Right ventricle myocardium inferior (tissue), 1 donor: ENCODE measurements around the gene NAA80. TPM values are rescaled to one million over a fixed set of nuclear protein-coding genes. Genes with fewer than 3 reads are reported as not detected.

Experiments used
- ATAC-seq: fragments of 200-7000 bp; cut with Tn5 transposase; one replicate; pipeline ENCODE4 v1.9.1; 2020; ENCODE audit warnings: mild to moderate bottlenecking, moderate library complexity
- DNase-seq: peaks from one replicate; pipeline ENCODE4 v3.0.0; 2021; ENCODE audit errors: missing footprints
- intact Hi-C: fragments of 100-400 bp; cut with DNase I; formaldehyde crosslinking; loops from one replicate; pipeline ENCODE4 v1.11.0; 2022
- total RNA-seq: library from RNA; stranded (reverse); fragmentation: NEBNext Ultra II Directional; extraction: Animal tissue kit (Norgen Biotek cat#: 25700); gene quantifications from one replicate; pipeline ENCODE4 v1.2.1, GENCODE V29; 2021
- donor health status: DM: no; HTN: yes; CAD: no; lungs with severe emphysema.

Gene NAA80
- total RNA-seq, 1 donor from 2014 or later: 5.8 TPM

DNA sequence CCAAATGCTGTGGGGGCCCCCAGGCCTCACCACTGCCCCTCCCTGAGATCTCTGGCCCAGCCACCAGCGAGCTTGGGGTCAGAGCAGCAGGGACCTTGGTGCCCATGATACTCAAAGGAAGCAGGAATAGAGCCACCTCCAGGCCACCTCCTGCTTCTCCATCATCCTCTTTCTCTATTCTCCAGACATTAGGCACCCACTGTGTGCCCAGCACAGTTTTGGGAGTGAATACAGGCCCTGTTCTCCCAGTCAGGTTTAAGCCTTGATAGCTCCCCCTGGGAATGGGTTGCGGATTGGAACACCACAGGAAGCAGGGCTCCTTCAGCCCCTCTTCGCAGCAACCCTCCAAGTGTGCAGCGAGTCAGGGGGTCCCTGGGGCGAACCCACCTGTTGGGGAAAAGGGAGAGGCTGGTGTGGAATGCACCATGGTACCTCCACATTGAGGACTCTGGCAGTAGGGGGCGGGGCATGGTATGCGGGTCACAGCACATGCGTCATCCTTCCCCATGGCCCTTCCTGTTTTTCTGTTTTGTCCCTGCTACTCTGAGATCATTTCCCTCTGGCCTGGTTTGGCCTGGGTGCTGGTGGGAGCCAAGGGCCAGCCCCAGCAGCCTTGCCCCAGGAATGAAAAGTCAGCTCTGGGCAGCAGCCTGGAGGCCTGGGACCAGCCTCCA, 44.5 kb downstream of the NAA80 start:
- ATAC-seq (peak; percentile 51), DNase-seq (peak; percentile 90)
- intact Hi-C loops: no loop called here

GRCh38 chr3:50251220-50251619, 48.0 kb downstream of the NAA80 start:
- intact Hi-C loops: no loop called here
- no peak for DNase-seq

GRCh38 chr3:50250514-50250913, 48.7 kb downstream of the NAA80 start:
- ATAC-seq: no peak
- intact Hi-C loops: no loop called here
- DNase-seq: no peak

More at GRCh38 chr3:50251220-50251619, 48.0 kb downstream of the NAA80 start:
- no peak for ATAC-seq

DNA sequence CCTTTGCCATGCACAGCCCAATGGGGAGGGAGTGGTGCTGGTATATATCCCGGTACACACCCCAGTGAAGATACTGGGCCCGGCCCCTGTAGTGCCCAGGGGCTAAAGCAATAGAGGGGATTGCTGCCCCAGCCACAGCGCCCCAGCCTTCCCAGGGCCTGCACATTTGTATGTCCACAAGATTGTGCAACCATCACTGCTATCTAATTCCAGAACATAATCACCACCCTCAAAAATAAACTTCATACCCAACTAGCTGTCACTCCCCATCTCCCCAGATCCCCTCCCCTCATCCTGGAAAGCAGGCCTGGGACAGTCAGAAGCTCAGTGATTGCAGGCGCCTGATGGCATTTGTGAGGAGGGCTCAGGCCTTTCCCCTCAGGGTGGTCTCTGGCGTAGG, 49.7 kb downstream of the NAA80 start:
- no peak for DNase-seq
- no peak for ATAC-seq
- intact Hi-C loops: no loop called here

DNA sequence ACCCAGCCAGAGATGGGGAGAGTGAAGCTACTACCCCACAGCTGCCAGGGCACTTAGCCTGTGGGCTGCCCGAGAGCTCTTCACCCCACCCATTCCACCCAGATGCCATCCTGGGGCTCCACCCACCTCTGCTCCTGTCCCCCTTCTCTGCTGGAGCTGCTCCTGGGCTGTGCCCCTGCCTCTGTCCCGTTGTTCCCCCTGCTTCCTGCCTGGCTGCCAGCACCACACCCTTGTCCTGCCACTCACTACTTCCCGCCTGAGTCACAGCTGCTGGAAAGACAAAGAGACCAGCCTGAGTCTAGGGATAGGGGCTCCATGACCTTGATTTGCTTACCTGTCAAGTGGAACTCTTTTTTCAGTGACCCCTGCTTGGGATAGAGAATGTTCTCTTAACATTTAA, 50.8 kb downstream of the NAA80 start:
- intact Hi-C loops: no loop called here
- ATAC-seq (peak; percentile 20), DNase-seq (no peak)

GRCh38 chr3:50246517-50246954, 52.7 kb downstream of the NAA80 start:
- intact Hi-C loops: loop anchor here (1.0 kb wide), 1 partner anchor 19 kb away; no protein-coding TSS in a partner anchor
- DNase-seq (no peak), ATAC-seq (peak; percentile 22)

Other genes with a start within 250 kb of the NAA80 start
- 66.5 TPM for gene RBM5, start 210.5 kb downstream of the NAA80 start, total RNA-seq
- gene SEMA3F, start 144.1 kb downstream of the NAA80 start, total RNA-seq: 12.3 TPM
- gene GNAT1, start 107.8 kb downstream of the NAA80 start, total RNA-seq: not detected
- gene SLC38A3, start 94.1 kb downstream of the NAA80 start, total RNA-seq: 10.3 TPM
- gene GNAI2, start 63.2 kb downstream of the NAA80 start, total RNA-seq: 153 TPM
- 19.8 TPM for gene SEMA3B, start 30.3 kb downstream of the NAA80 start, total RNA-seq
- 29.8 TPM for gene LSMEM2, start 20.3 kb downstream of the NAA80 start, total RNA-seq
- gene IFRD2, start 7.0 kb downstream of the NAA80 start, total RNA-seq: 69.4 TPM
- gene HYAL3, start within 50 bp of the NAA80 start, total RNA-seq: 1.4 TPM
- gene HYAL1, start 4.2 kb upstream of the NAA80 start, total RNA-seq: 70.1 TPM
- 39.0 TPM for gene HYAL2, start 23.3 kb upstream of the NAA80 start, total RNA-seq
- 32.8 TPM for gene TUSC2, start 28.8 kb upstream of the NAA80 start, total RNA-seq
- 14.7 TPM for gene RASSF1, start 41.4 kb upstream of the NAA80 start, total RNA-seq
- not detected for gene ZMYND10, start 46.3 kb upstream of the NAA80 start, total RNA-seq
- gene NPRL2, start 51.4 kb upstream of the NAA80 start, total RNA-seq: 16.7 TPM
- gene CYB561D2, start 51.5 kb upstream of the NAA80 start, total RNA-seq: 6.3 TPM
- gene TMEM115, start 60.1 kb upstream of the NAA80 start, total RNA-seq: 26.4 TPM
- gene CACNA2D2, start 204.2 kb upstream of the NAA80 start, total RNA-seq: 1.2 TPM